A549 treated with ZK216348 at 1 μM for 4 hours (cell line): ENCODE results near the gene SIGLEC15. TPM values are rescaled to one million over a fixed set of nuclear protein-coding genes. Genes with fewer than 3 reads are reported as not detected.

Source experiments
- total RNA-seq: library from RNA; stranded (reverse); fragments of 200-300 nt; extraction: Qiagen RNA extraction; gene quantifications from 5 replicates; pipeline ENCODE4 v1.2.3, GENCODE V29; 2022; ENCODE audit warnings: low read depth

The SIGLEC15 gene, protein sequence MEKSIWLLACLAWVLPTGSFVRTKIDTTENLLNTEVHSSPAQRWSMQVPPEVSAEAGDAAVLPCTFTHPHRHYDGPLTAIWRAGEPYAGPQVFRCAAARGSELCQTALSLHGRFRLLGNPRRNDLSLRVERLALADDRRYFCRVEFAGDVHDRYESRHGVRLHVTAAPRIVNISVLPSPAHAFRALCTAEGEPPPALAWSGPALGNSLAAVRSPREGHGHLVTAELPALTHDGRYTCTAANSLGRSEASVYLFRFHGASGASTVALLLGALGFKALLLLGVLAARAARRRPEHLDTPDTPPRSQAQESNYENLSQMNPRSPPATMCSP
- 0.05 to 0.12 TPM in 2 of 5 replicates, not detected in the others for total RNA-seq

DNA sequence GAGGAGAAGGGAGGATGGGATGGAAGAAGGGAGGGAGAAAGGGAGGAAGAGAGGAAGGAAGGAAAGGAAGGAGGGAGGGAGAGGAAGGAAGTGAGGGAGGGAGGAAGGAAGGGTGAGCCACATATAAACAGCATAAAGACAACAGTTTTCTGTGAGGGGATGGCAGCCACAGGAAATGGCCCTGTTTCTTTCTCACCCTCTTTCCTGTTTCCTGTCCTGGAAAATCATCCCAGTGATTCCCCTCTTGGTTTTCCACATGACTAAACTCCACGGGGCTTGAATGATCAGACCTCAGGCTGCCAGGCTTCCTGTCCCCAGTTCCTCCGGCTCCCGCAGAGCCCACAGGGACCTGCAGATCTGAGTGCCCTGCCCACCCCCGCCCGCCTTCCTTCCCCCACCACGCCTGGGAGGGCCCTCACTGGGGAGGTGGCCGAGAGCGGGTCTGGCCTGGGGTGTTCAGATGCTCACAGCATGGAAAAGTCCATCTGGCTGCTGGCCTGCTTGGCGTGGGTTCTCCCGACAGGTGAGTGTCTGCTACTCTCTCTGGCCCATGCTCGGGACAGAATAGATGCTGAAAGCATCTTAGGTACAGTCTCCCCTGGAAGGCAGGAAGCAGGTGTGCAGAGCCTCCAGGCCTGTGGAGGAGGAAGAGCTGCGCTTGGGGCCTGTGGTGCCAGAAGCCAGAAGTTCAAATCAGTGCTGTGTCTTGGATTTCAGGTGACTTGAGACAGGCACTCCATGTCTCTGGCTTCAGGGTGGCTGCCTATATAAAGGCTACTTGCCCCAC lies at the start of gene SIGLEC15:
TSS of gene SIGLEC15 (plus strand) at position 418 of the 787 bp plus-strand sequence. CDS start at position 472, 54 bp downstream.

Other genes starting within 250 kb of the SIGLEC15 start
- gene SLC14A2, start 210.2 kb upstream of the SIGLEC15 start, total RNA-seq, result not detected in 5 replicates
- not detected in 5 replicates for gene SLC14A1, start 101.5 kb upstream of the SIGLEC15 start, total RNA-seq
- gene EPG5, start 141.7 kb downstream of the SIGLEC15 start, total RNA-seq, result 3.7 to 4.9 TPM (median 4.6 TPM) in 5 replicates
- 0.21 to 0.38 TPM (median 0.32 TPM) in 5 replicates for gene PSTPIP2, start 246.6 kb downstream of the SIGLEC15 start, total RNA-seq